Measurements from ENCODE around the gene PTH2R. TPM values are rescaled to one million over a fixed set of nuclear protein-coding genes. Genes with fewer than 3 reads are reported as not detected.
"Not testable (repeated sequence)": the region's sequence is repeated elsewhere in the genome, so short reads cannot be mapped to it uniquely, and the experiment has no call there.

Gene PTH2R
- polyA plus RNA-seq (2014; cell fraction: cytosol; rRNA removed), result not detected in 2 replicates
- polyA plus RNA-seq (2014; cell fraction: nucleus; rRNA removed), result not detected in 2 replicates

GRCh38 chr2:208406474-208407451 lies at the start of gene PTH2R:
Gene PTH2R, plus strand, starts transcription at chr2:208406792. Its CDS starts 252 bp downstream, at chr2:208407044.
- DNase-seq (ENCODE audit: low spot score), result peak; percentile 17

- DNase-seq (ENCODE audit: low spot score), result no peak
These were observed 49.6 kb upstream of the PTH2R start for GRCh38 chr2:208356846-208357574.

GRCh38 chr2:208358758-208359631 lies 47.6 kb upstream of the PTH2R start:
- no peak for DNase-seq (ENCODE audit: low spot score)

- no peak for DNase-seq (ENCODE audit: low spot score)
These were observed 47.0 kb upstream of the PTH2R start for GRCh38 chr2:208359632-208359986.

GRCh38 chr2:208360259-208361076 lies 46.1 kb upstream of the PTH2R start:
- no peak for DNase-seq (ENCODE audit: low spot score)

- no peak for DNase-seq (ENCODE audit: low spot score)
These were observed 45.5 kb upstream of the PTH2R start for GRCh38 chr2:208361077-208361441.

GRCh38 chr2:208363485-208363884 lies 43.1 kb upstream of the PTH2R start:
- DNase-seq (ENCODE audit: low spot score), result no peak

GRCh38 chr2:208366215-208367127 lies 40.1 kb upstream of the PTH2R start:
- no peak for DNase-seq (ENCODE audit: low spot score)

- DNase-seq (ENCODE audit: low spot score), result no peak
These were observed 37.5 kb upstream of the PTH2R start for GRCh38 chr2:208369091-208369490.

GRCh38 chr2:208370881-208371633 lies 35.5 kb upstream of the PTH2R start:
- DNase-seq (ENCODE audit: low spot score), result no peak

GRCh38 chr2:208371634-208371935 lies 35.0 kb upstream of the PTH2R start:
- no peak for DNase-seq (ENCODE audit: low spot score)

GRCh38 chr2:208373460-208374089 lies 33.0 kb upstream of the PTH2R start:
- peak; percentile 56 for DNase-seq (ENCODE audit: low spot score)

GRCh38 chr2:208375491-208376068 lies 31.0 kb upstream of the PTH2R start:
- no peak for DNase-seq (ENCODE audit: low spot score)

GRCh38 chr2:208377344-208377860 lies 29.2 kb upstream of the PTH2R start:
- DNase-seq (ENCODE audit: low spot score), result not testable (repeated sequence)

- DNase-seq (ENCODE audit: low spot score), result no peak
These were observed 27.4 kb upstream of the PTH2R start for GRCh38 chr2:208379192-208379591.

GRCh38 chr2:208384637-208385036 lies 22.0 kb upstream of the PTH2R start:
- no peak for DNase-seq (ENCODE audit: low spot score)

GRCh38 chr2:208386541-208386940 lies 20.1 kb upstream of the PTH2R start:
- DNase-seq (ENCODE audit: low spot score), result no peak

- no peak for DNase-seq (ENCODE audit: low spot score)
These were observed 16.7 kb upstream of the PTH2R start for GRCh38 chr2:208389940-208390339.
